Limb (tissue), 2 donors: Measurements from ENCODE around the gene TM4SF20.

ENCODE experiments used
- DNase-seq, 2 donors: peaks; one replicate each; pipeline ENCODE4 v3.0.0-alpha.2; 2016; ENCODE audit errors: extremely low spot score in 2 of 2

Gene TM4SF20, protein sequence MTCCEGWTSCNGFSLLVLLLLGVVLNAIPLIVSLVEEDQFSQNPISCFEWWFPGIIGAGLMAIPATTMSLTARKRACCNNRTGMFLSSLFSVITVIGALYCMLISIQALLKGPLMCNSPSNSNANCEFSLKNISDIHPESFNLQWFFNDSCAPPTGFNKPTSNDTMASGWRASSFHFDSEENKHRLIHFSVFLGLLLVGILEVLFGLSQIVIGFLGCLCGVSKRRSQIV

DNA sequence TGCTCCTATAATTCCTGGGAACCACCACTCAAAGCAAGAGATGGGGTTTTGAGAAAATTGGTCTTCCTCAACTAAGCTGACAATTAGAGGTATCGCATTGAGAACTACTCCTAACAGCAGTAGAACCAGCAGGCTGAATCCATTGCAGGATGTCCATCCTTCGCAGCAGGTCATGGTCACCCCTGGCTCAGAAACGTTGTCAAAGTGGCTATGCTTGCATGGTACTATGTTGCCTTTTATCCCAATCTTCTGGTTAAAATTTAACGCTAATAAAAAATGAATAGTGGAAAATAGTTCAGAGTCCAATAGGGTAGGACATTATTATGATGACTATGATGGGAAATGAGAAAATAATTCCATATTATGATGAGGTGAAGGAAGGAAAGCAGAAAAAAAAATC is at the start of gene TM4SF20:
TSS of gene TM4SF20 (minus strand) at position 212 of the 400 bp plus-strand sequence. CDS start at position 174, 38 bp downstream.
- DNase-seq = no peak

DNA sequence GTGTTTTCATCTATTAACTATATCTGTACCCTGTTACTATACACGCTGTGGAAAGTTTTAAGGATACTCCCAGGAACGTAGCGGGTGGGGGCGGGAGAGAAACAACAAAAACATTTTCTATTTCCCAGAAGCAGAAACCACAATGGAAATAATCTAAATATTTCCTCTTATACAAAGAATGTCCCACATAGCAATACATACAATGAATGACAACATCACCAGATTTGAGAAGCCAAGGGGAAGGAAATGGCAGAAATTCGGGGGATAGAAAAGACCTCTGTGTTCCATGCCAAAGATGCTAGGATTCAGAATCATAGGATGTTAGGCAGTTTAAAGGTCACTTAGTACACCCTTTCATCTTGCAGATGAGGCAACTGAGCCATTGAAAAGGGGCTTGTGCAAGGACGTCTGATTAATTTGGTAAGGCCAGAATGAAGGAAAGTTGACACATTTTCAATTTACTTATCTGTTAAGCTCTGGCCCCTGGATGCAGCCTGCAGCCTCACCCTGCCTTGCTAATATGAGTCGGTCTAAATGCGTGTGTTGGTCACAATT is 49.7 kb upstream of the TM4SF20 start:
- DNase-seq = no peak

DNA sequence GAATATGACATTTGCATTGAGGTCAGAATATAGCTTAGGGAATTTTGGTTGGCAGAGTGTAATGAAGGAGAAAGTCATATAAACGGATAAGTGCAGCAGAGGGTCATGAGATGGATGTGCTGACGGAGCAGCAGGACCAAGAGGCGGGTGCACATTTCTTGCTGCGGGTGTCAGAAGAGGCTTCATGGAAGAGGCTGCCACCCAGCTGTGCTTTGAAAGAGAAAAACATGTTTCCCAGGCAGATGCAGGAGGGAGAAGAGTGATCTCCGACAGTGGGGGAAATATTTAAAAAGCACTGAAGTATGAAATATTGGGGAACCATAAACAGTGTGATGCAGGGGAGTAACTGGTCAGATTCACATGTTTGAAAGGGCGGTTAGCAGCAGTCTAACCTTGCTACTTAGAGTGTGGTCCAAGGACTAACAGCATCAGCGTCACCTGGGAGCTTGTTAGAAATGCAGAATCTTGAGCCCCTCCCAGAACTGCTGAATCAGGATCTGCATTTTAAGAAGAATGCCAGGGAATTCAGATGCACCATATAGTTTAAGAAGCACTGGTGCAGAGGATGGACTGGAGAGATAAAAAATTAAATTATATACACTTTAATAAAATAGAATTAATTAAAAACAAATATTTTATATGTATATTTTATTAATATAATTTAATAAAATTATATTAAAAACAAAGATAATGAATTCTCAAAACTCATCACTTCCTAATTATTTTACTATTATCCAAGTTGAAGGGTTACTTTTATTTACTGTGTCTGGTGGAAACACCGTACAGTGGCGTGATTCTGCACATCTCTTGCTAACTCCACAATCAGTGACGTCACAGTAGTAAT is 44.8 kb upstream of the TM4SF20 start:
- DNase-seq = no peak

DNA sequence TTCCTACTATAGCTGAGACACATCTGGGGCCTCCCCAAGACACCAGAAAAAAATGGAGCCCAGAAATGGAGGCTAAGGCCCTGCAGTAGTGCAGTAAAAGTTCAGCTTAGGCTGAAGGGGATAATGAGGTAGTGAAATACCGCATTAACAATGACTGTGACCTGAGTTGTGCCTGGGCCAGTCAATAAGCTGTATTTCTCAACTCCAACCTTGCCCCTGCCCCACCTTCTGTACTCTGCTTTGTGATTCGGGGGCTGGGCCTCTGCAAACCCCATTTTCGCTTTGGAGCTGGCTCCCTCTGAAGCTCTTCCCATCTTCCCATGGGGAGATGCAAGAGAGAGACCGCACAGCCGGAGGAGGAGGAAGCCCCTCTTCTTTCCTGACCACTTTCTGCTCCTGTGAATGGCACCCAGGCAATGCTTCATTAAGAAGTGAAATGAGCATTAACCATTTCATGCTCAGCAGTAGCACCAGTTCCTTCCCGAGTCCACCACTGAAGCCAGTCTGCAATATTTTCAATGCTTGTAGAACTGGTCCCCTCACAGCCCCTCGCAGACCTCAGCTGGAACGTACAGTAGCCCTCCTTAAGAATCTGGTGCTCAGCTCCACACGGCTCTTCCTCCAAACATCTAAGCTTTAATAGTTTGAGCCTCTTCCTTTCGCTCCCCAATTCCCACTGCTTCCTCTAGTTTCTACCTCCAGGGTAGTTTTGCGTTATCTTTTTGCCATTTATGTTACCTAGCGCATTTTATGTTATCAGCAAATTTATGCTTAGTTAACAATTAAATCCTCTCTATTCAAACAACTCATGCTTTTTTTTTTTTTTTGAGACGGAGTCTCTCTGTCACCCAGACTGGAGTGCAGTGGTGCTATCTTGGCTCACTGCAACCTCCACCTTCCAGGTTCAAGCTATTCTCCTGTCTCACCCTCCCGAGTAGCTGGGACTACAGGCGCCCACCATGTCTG is 41.3 kb upstream of the TM4SF20 start:
- DNase-seq = no peak

DNA sequence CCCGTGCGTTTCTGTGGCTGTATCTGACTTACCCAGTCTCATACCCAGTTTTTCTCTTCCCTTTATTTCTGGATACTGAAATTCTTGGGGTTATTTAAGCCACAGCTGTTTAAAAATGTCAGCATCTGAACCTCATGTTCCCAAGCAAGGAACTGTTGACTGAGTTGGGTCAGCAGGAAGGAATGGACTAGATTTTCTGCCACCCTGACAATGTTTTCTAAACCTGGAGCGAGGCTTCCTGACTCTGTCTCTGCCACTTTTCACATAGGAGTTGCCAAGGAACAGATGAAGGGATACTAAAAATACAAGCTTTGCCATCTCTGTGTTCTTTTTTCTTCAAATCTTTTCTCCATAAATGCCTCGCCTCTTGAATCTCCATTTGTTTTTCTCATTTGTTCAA is 37.6 kb upstream of the TM4SF20 start:
- DNase-seq = no peak

DNA sequence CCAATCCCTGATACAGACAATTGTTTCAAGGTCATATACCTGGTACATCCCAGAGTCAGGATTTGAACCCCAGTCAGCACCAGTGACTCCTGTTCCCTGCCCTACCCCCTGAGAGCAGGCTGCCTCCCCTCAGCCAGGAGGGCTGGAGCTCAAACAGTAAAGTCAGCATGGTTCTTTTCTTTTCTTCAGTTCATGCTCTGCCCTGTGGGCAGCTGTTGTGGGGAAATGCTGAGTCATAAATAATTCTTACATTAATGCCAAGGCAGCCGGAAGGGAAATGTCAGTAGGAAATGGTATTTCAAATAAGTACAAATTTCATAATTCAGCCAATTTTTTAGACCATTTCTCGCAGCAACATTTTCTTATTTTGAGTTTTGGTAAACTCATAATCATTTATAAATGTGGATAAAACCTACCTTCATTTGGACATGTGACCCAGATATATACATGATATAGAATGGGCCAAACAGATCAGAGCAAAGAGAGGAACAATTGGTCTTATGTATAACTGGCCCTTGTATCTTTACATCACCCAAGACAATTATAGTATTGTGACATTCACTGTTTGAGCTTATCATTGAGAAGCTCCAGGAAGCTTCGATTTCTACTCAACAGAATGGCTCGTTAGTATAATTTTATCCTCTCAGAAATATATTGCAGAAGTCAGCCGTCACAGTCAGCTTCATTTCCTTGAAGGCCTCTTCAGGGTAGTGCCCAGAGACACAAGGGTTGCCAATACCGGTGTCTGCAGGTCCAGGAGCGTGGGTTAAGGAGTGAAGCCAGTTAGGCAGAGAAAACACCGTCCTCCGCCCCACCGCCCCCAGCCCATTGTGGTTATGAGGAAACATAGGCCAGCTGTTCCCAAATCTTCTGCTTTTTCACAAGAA is 36.7 kb upstream of the TM4SF20 start:
- DNase-seq = peak in 1 of 2 donors; percentile 59

DNA sequence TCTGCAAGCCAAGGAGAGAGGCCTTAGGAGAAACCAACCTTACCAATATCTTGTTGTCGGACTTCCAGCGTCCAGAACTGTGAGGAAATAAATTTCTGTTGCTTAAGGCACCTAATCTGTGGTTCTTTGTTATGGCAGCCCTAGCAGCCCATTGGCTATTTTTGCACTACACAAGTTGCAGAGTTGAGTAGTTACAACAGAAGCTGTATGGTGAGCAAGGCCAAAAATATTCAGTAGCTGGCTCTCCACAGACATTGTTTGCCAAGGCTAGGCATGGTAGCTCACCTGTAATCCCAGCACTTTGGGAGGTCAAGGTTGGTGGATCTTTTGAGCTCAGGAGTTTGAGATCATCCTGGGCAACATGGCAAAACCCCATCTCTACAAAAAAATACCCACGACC is 35.7 kb upstream of the TM4SF20 start:
- DNase-seq = no peak

DNA sequence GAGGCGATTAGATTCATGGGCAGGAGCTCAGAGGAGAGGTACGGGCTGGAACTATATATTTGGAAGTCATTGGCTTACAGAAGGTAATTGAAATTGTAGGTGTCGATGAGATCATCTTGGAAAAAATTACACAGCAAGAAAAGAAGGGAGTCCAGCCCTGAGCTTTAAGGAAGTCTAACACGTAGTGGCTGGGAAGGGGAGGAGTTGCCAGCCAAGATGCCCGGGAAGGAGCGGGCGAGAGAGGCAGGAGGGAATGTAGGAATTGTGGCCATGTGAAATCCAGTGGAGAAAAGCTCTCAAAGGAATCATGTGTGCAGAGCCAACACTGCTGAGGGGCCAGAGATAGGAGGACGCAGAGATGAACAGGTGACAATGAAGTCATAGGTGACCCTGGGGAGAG is 34.3 kb upstream of the TM4SF20 start:
- no peak for DNase-seq

DNA sequence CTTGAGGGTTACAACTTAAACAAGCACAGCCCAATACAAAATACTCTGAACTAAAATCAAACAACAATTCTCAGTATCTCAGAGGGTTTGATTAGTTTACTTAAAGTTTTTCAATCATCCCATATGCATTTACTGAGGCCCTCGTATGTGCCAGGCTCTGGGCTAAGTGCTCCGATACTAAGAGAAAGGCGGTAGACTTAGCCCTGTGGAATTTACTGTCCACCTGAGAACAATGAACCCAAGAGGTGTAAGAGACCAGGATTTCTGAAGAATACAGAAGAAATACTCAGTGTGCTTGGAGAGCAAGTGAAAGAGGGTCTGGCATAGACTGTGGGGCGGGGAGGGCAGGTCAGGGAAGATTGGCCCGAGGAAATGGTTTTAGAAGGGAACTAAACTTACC is 33.8 kb upstream of the TM4SF20 start:
- no peak for DNase-seq

DNA sequence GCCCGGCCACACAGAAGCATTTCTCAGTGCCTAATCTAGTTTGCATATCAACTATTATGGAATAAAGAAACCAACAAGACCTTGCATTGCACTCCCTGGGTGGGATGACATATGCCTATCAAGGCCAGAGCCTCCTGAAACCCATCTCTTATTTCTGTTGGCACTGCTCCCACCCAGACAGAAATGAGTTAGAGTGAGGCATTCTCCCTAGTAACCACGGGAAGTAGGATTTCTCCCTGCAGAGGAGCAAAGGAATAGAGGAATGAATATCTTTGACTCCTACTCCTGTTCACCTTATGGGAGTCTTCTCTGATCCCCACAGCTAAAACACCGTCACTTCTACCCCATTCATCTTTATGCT is 32.9 kb upstream of the TM4SF20 start:
- no peak for DNase-seq

DNA sequence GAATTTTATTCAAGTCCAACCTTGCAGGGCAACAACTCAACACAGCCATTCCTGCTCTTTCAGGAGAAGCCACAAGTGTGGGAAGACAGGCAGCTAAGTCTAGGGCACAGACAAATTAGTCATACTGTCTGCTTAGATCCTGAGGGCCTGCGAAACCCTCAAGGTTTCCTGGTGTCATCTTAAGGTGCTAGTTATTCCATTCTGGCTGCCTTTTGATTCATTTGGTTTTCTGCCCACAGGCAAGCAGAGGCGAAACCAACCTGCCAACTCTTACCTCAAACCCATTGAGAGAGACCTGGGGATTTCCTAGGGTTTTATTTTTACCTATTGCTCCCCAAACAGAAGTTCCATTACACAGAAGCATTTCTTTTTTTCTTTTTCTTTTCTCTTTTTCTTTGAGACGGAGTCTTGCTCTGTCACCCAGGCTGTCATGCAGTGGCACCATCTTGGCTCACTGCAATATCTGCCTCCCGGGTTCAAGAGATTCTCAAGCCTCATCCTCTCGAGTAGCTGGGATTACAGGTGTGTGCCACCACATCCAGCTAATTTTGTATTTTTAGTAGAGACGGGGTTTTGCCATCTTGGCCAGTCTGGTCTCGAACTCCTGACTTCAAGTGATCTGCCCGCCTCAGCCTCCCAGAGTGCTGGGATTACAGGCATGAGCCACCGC is 32.3 kb upstream of the TM4SF20 start:
- no peak for DNase-seq

DNA sequence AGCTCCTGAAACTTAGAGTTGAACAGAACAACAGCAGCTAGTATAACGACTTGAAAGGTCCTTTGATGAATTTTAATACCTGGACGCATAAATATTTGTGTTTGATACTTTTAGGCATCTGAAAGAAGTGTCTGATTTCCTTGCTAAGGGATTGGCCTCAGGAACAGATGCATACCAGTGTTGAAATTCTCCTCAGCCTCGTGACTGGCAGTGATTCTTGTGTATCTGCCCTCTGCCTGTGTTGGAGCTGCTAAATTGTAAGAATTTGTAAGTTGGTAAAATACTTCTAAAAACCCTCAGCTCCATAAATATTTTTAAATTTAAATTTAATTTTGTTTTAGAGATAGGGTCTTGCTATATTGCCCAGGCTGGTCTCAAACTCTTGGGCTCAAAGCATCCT is 31.1 kb upstream of the TM4SF20 start:
- no peak for DNase-seq

DNA sequence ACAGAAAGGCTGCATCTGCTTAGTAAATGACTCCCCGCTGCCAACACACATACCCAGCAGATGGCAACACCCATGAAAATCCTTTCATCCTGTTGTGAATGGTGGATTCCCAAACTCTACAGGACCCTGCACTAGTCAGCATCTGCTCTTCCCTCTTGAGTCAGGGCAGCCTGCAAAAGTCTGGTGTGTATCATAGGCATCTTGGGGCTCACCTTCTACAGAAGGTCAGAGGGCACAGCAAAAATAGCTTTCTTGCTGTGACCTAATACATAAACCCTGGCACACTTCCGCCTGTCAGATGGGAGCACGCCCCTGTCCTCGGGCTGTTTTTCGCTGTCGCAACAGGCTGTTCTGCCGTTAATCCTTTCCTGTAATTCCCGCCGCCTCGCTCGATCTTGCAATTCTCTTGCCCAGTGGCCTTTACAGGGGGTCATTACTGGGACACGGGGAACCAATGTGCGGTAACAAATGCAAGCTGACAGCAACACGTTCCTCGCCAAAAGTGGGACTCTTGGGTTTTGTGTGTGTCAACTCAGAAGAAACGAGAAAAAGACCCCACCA is 28.6 kb upstream of the TM4SF20 start:
- DNase-seq = no peak

DNA sequence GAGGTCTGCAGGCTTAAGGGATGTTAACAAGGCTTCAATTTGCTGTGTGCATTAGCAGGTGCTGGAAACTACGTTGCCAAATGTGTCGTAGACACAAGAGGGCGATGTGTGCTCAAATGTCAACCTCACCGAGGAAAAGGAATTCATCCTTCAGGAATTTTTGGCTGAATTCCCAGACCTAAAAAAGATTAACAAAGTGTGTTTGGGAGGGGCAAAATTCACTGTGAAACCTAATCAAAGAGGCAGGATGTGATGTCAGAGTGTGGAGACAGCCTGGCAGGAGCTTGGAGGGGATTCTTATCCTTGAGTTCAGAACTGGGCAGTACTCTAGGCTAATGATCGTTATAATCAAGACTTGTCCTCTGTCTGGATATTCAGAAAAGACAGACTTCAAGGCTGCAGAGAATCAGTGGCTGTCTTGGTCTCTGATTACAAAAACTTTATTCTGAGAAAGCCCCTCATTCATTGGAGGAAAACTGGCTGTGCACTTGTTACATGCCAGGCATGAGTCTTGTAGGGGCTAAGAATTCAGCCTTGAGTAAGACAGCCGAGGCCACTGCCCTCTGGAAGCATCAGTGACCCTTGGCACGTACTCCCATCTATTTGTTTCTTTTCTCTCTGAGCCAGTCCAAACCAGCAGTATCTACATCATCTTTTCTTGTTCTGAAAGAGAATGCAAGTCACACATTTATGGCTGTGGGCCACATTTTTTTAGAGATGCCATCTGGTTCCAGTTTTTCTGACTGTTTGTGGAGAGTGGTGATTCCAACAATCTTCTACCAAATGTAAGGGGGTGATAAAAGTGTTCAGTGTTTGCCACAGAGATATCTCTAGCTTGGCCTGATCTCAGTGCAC is 27.3 kb upstream of the TM4SF20 start:
- DNase-seq = peak; percentile 75 to 93

DNA sequence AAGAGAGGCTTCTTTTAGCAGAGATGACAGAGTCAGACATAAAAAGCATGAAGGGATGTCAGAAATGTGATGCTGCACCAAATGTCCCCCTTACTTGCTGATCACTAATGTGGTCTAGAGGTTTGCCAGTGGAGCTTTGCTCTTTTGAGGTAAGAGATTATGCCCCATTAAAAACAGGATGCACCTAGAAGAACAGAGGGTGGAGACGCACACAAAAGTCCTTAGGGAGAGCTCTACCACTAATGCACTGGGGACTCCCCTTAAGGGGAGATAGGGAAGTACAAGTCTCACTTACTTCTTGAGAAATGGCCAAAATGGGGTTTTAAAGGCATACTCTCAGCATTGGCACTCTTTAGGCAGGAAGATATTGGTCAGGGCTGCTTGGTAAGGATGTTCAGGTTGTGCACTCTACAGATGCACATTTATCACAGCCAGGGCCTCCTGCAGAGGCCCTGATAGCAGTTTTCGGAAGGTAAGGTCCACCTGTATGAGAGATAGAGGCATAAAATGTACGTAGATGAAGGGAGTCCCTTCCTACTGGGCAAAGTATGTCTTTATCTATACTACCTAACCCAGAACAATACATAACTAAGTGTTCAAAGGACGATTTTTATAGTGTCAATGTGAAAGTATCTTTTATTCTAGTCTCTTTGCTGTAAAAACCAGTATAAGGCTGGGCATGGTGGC is 25.6 kb upstream of the TM4SF20 start:
- no peak for DNase-seq

DNA sequence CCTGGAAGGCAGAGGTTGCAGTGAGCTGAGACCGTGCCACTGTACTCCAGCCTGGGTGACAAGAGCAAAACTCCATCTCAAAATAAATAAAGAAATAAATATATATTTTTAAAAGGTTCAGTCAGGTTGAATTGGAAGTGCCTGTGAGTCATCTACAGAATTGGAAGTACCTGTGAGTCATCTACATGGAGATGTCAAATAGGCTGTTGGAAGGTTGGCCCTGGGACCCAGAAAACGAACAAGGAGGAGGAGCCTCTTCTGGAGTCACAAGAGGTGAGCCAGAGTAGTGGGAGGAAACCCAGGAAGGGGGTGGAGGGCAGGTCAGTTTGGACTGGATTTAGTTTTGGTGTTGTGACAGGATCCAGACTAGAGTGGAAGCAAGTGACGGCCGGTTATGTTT is 23.9 kb upstream of the TM4SF20 start:
- no peak for DNase-seq

DNA sequence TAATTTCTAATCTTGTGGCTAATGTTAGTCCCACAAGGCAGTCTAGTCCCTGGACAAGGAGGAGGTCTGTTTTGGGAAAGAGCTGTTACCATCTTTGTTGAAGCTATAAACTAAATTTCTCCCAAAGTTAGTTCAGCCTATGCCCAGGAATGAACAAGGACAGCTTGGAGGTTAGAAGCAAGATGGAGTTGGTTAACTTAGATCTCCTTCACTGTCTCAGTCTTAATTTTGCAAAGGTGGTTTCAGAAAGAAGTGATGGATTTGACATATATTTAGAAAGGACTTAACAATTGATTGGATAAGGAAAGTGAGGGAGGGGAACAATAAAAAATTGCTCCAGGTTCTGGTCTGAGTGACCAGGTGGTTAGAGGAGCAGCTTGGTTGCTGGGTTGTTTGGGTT is 23.2 kb upstream of the TM4SF20 start:
- DNase-seq = no peak

DNA sequence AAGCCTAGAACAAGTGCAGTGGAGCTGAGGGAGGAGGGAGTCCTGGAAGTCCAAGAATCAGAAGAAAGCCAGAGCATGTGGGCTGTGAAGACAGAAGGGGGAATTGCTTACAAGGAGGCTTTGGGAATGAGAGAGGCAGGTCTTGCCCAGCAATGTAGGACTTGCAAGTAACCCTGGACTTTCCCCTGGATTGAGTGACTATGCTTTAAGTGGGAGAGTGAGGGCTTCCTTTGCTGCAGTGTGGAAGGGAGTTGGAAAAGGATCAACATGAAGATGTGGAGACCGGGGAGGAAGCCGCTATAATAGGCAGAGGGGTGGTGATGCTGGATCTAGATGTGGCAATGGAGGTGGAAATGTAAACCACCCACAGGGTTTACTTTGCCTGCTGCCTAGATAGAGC is 22.4 kb upstream of the TM4SF20 start:
- DNase-seq = no peak
